Lower lobe of right lung (tissue), 2 donors: ENCODE measurements around the gene HSPB9. TPM values are rescaled to one million over a fixed set of nuclear protein-coding genes. Genes with fewer than 3 reads are reported as not detected.

Experiments used
- ATAC-seq, 2 donors: fragments of 200-7000 bp; cut with Tn5 transposase; one replicate each; pipeline ENCODE4 v1.9.1; 2020 to 2022; ENCODE audit warnings: mild to moderate bottlenecking in 2 of 2, moderate library complexity in 2 of 2
- DNase-seq: peaks from one replicate; pipeline ENCODE4 v3.0.0-alpha.2; 2020
- H3K27ac ChIP-seq: fragments of 200-600 bp; one replicate; pipeline ENCODE4 v1.8.0; 2022
- H3K27me3 ChIP-seq: fragments of 200-600 bp; one replicate; pipeline ENCODE4 v1.8.0; 2022; ENCODE audit warnings: low read depth
- H3K36me3 ChIP-seq: fragments of 200-600 bp; one replicate; pipeline ENCODE4 v1.8.0; 2022; ENCODE audit warnings: mild to moderate bottlenecking
- H3K4me1 ChIP-seq: fragments of 200-600 bp; one replicate; pipeline ENCODE4 v1.8.0; 2022
- H3K4me3 ChIP-seq: fragments of 200-600 bp; one replicate; pipeline ENCODE4 v1.8.0; 2022; ENCODE audit warnings: mild to moderate bottlenecking
- H3K9me3 ChIP-seq: fragments of 200-600 bp; one replicate; pipeline ENCODE4 v1.8.0; 2022
- intact Hi-C: fragments of 100-400 bp; cut with DNase I; formaldehyde crosslinking; loops from one replicate; pipeline ENCODE4 v1.11.0; 2022
- total RNA-seq: library from RNA; stranded (reverse); fragmentation: NEBNext Ultra II Directional; extraction: Animal tissue kit (Norgen Biotek cat#: 25700); gene quantifications from one replicate; pipeline ENCODE4 v1.2.1, GENCODE V29; 2021
- TF ChIP-seq, protein P1 (sequence below): fragments of 200-600 bp; IDR thresholded peaks from one replicate; pipeline ENCODE4 v1.8.0; 2022; ENCODE audit warnings: antibody characterized with exemption, mild to moderate bottlenecking
- donor health status: DM: no; HTN: yes; CAD: no; lungs with severe emphysema.

Gene HSPB9
- total RNA-seq, 1 donor from 2014 or later: not detected

GRCh38 chr17:42111265-42111636 is 11.4 kb upstream of the HSPB9 start:
- no peak for ATAC-seq
- Histone ChIP-seq H3K4me1 (peaks cover 23% of the 10 kb centered on the region), H3K9me3 (no peaks in the 10 kb centered on the region), H3K36me3 (peaks cover 35% of the 10 kb centered on the region), H3K27me3 (no peaks in the 10 kb centered on the region), H3K27ac (peak overlapping the region; percentile 91), H3K4me3 (peak overlapping the region; percentile 68)
- intact Hi-C loops: loop anchor here (10.0 kb wide), 1 partner anchor 146 kb away; the partner anchor contains the start of gene CNP
- TF ChIP-seq, protein P1, sequence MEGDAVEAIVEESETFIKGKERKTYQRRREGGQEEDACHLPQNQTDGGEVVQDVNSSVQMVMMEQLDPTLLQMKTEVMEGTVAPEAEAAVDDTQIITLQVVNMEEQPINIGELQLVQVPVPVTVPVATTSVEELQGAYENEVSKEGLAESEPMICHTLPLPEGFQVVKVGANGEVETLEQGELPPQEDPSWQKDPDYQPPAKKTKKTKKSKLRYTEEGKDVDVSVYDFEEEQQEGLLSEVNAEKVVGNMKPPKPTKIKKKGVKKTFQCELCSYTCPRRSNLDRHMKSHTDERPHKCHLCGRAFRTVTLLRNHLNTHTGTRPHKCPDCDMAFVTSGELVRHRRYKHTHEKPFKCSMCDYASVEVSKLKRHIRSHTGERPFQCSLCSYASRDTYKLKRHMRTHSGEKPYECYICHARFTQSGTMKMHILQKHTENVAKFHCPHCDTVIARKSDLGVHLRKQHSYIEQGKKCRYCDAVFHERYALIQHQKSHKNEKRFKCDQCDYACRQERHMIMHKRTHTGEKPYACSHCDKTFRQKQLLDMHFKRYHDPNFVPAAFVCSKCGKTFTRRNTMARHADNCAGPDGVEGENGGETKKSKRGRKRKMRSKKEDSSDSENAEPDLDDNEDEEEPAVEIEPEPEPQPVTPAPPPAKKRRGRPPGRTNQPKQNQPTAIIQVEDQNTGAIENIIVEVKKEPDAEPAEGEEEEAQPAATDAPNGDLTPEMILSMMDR: no peak
- DNase-seq: no peak

- no peaks in the 10 kb centered on the region for H3K27me3 ChIP-seq
- H3K27ac ChIP-seq: peak overlapping the region; percentile 91
- no peaks in the 10 kb centered on the region for H3K9me3 ChIP-seq
- peak overlapping the region; percentile 68 for H3K4me3 ChIP-seq
- peak; percentile 49 to 70 for ATAC-seq
- H3K36me3 ChIP-seq: peaks cover 38% of the 10 kb centered on the region
- peak; percentile 58 for DNase-seq
- intact Hi-C loops: loop anchor here (10.0 kb wide), 1 partner anchor 147 kb away; the partner anchor contains the start of gene CNP
- TF ChIP-seq, protein P1: no peak
- peaks cover 30% of the 10 kb centered on the region for H3K4me1 ChIP-seq
These were observed 10.6 kb upstream of the HSPB9 start for GRCh38 chr17:42111871-42112551.

DNA sequence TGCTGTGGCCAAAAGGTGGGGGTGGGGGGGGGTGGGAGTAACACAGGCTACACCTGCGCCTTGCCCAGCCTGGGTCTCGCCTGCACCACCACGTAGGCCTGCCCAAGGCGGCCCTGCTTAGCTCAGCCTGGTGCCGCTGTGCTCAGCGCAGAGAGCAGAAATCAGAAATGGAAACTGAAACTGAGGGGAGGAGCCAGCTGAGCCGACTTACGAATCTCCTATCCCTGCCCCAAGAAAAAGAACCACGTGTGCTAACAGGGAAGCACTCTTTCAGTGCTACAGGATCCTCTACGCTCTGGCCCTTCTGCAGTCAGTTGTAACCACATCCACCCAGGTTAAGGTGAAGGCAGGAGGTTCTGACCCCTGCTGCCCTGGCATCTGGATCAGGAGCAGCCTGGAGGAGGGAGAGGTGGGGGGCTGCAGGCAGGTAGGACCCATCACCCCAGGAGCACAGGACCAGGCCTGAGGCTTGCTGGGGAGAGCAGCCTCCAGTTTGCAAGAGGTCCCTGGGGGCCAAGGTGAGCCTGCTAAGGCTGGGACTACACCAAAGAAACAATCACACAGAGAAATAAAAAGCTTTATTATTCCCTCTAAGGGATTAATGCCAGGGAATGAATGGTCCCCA is 9.9 kb upstream of the HSPB9 start, which contains the start of gene DHX58:
DHX58 (minus strand) TSS at position 163 of the 625 bp plus-strand sequence. CDS start 822 bp downstream, outside the sequence.
- DNase-seq: peak; percentile 80
- peaks cover 31% of the 10 kb centered on the region for H3K4me1 ChIP-seq
- ATAC-seq: peak; percentile 88 to 93
- intact Hi-C loops: loop anchor here (10.0 kb wide), 1 partner anchor 148 kb away; the partner anchor contains the start of gene CNP
- H3K36me3 ChIP-seq: peaks cover 39% of the 10 kb centered on the region
- H3K9me3 ChIP-seq: no peaks in the 10 kb centered on the region
- H3K27ac ChIP-seq: peak within 1 kb of the TSS; percentile 91
- H3K27me3 ChIP-seq: no peaks in the 10 kb centered on the region
- TF ChIP-seq, protein P1: no peak
- H3K4me3 ChIP-seq: peak within 1 kb of the TSS; percentile 68

DNA sequence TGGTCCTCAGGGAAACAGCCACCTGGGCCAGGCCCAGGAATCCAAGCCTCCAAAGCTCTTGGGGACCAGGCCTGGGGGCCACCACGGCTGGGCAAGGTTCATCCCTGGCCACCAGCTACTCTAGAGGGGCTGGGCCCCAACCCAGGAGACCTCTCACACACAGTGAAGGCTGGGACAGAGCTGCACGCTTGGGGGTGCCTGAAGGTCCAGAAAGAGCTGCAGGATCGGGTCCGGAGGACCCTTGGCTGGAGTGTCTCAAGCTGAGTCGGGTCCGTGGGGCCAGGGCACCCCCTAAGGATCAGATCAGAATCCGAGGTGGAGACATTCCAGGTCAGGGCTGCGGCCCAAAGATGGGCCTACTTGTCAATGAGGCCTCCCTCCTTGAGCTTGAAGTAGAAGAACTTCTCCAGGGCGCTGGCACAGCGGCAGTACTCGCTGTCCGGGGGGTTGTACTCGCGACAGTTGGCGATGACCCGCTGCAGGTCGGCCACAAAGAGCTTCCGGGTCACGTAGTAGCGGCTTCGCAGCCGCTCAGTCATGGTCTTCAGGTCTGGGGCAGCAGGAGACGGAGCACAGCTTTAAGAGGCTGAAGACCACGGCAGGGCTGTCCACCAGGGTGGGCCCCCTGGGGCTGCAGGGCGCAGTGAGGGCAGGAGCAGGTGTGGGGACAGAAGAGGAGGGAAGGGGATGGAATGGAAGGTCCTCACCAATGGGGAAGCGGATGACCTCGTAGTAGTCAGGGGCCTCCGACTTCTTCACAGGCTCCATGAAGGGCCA is 9.1 kb upstream of the HSPB9 start:
- TF ChIP-seq, protein P1: no peak
- no peak for ATAC-seq
- H3K27ac ChIP-seq: peak overlapping the region; percentile 91
- no peaks in the 10 kb centered on the region for H3K27me3 ChIP-seq
- H3K9me3 ChIP-seq: no peaks in the 10 kb centered on the region
- H3K4me1 ChIP-seq: peaks cover 31% of the 10 kb centered on the region
- peaks cover 32% of the 10 kb centered on the region for H3K36me3 ChIP-seq
- H3K4me3 ChIP-seq: no peak overlapping the region
- no peak for DNase-seq
- intact Hi-C loops: loop anchor here (10.0 kb wide), 1 partner anchor 149 kb away; the partner anchor contains the start of gene CNP

GRCh38 chr17:42114118-42114517 is 8.5 kb upstream of the HSPB9 start:
- intact Hi-C loops: loop anchor here (10.0 kb wide), 1 partner anchor 149 kb away; the partner anchor contains the start of gene CNP
- H3K4me3 ChIP-seq: no peak overlapping the region
- DNase-seq (no peak), ATAC-seq (no peak)
- H3K4me1 ChIP-seq: peaks cover 31% of the 10 kb centered on the region
- H3K36me3 ChIP-seq: peaks cover 32% of the 10 kb centered on the region
- TF ChIP-seq, protein P1: no peak
- H3K27me3 ChIP-seq: no peaks in the 10 kb centered on the region
- no peak overlapping the region for H3K27ac ChIP-seq
- no peaks in the 10 kb centered on the region for H3K9me3 ChIP-seq
